Common myeloid progenitor, CD34-positive (primary cell): Measurements from ENCODE around the gene PSD4.

Experiments
- CTCF ChIA-PET: fragments of 350-600 bp; sonication (Branson Sonifier 250); formaldehyde crosslinking; loops from one replicate; lab custom pipeline; 2021; ENCODE audit warnings: antibody characterized with exemption; lab: Charles Lee
- POLR2A ChIA-PET: fragments of 350-600 bp; sonication (Branson Sonifier 250); formaldehyde crosslinking; loops from one replicate; lab custom pipeline; 2021; ENCODE audit warnings: antibody characterized with exemption; lab: Charles Lee
- DNase-seq, 3 donors: peaks; one replicate each; pipeline versions ENCODE4 v3.0.0 to v3.0.0-alpha.2; 2013
- H3K27ac ChIP-seq, 2 experiments: 1 replicate in 1 of 2; 2 replicates in 1 of 2; pipeline ENCODE4 v1.7.0; 2013; ENCODE audit warnings: inconsistent platforms in 2 of 2, low read length in 2 of 2, mild to moderate bottlenecking in 2 of 2, low read depth in 1 of 2, moderate library complexity in 1 of 2; ENCODE audit not compliant: severe bottlenecking in 2 of 2, insufficient read depth in 1 of 2, poor library complexity in 1 of 2
- H3K27me3 ChIP-seq, 5 experiments: replicated peaks in 2 of 5; 1 replicate in 3 of 5; 2 replicates in 2 of 5; pipeline versions ENCODE4 v1.6.1 to v1.7.0; 2013; ENCODE audit warnings: low read length in 4 of 5, mild to moderate bottlenecking in 2 of 5, moderate library complexity in 2 of 5, inconsistent platforms in 1 of 5; ENCODE audit not compliant: insufficient read depth in 5 of 5, control insufficient read depth in 4 of 5
- H3K36me3 ChIP-seq, 4 experiments: 1 replicate in 2 of 4; 2 replicates in 2 of 4; pipeline versions ENCODE4 v1.6.1 to v1.7.0; 2013; ENCODE audit warnings: low read length in 3 of 4, control low read depth in 1 of 4, mild to moderate bottlenecking in 1 of 4; ENCODE audit not compliant: control insufficient read depth in 4 of 4, insufficient read depth in 4 of 4
- H3K4me1 ChIP-seq, 4 experiments: 1 replicate in 3 of 4; 2 replicates in 1 of 4; pipeline versions ENCODE4 v1.6.1 to v1.7.1; 2013; ENCODE audit warnings: low read length in 3 of 4, mild to moderate bottlenecking in 3 of 4, control low read depth in 1 of 4, inconsistent platforms in 1 of 4, moderate library complexity in 1 of 4; ENCODE audit not compliant: control insufficient read depth in 4 of 4, insufficient read depth in 4 of 4; ENCODE audit errors: control extremely low read depth in 1 of 4
- H3K4me3 ChIP-seq, 7 experiments: 1 replicate in 4 of 7; 2 replicates in 3 of 7; pipeline versions ENCODE4 v1.5.1 to v1.7.0; 2013; ENCODE audit warnings: mild to moderate bottlenecking in 7 of 7, low read length in 6 of 7, moderate library complexity in 6 of 7, inconsistent platforms in 2 of 7, low read depth in 2 of 7, control low read depth in 1 of 7; ENCODE audit not compliant: insufficient read depth in 4 of 7, control insufficient read depth in 1 of 7; ENCODE audit errors: extremely low read depth in 1 of 7
- H3K9me3 ChIP-seq, 5 experiments: 1 replicate in 4 of 5; 2 replicates in 1 of 5; pipeline versions ENCODE4 v1.6.1 to v1.7.1; 2013; ENCODE audit warnings: low read length in 4 of 5, mild to moderate bottlenecking in 2 of 5, inconsistent platforms in 1 of 5, low read depth in 1 of 5, moderate library complexity in 1 of 5; ENCODE audit not compliant: control insufficient read depth in 4 of 5, insufficient read depth in 2 of 5; ENCODE audit errors: control extremely low read depth in 1 of 5
- WGBS: methylation state at CpG from one replicate; pipeline ENCODE4 v1.1.5; 2013; ENCODE audit not compliant: insufficient coverage; 5-methylcytosine and 5-hydroxymethylcytosine counted together

Gene PSD4

GRCh38 chr2:113214141-113214540 is 40.4 kb downstream of the PSD4 start:
- ChIA-PET POLR2A (no interaction called here), CTCF (interaction anchor here (1.0 to 8.3 kb wide), 2 partner anchors 12 to 37 kb away, joined by 3 to 96 read pairs; no protein-coding TSS in a partner anchor)
- Histone ChIP-seq H3K4me1 (peaks cover 8 to 50% (median 49%) of the 10 kb centered on the region in 4 experiments), H3K36me3 (no peaks in the 10 kb centered on the region), H3K27ac (no peak overlapping the region), H3K9me3 (no peaks in the 10 kb centered on the region), H3K27me3 (no peaks in the 10 kb centered on the region), H3K4me3 (no peak overlapping the region)
- no peak for DNase-seq
- no CpG with 5 or more reads among the region's 4 CpGs for WGBS

DNA sequence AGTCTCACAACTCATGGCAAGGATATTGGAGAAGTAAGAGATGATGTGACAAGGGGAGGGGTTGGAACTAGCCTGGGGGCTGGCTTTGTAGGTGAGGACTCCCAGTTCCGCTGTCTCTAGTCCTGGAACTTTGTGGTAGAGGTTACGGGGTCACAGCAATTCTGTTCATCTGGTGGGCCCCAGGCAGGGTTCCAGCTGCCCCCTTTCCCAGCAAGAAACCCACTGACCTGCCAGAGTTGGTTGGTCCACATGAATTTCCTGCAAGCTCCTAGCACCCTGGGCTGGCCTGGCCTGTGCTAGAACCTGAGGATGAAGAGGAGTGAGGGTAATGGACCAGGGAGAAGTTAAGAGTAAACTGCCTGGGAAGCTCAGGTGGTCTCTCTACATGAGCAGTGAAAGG is 41.3 kb downstream of the PSD4 start:
- Histone ChIP-seq H3K27me3 (no peaks in the 10 kb centered on the region), H3K9me3 (no peaks in the 10 kb centered on the region), H3K36me3 (no peaks in the 10 kb centered on the region), H3K27ac (no peak overlapping the region), H3K4me3 (no peak overlapping the region), H3K4me1 (peaks cover 8 to 59% (median 58%) of the 10 kb centered on the region in 4 experiments)
- DNase-seq = no peak
- ChIA-PET POLR2A (no interaction called here), CTCF (interaction anchor here (3.5 to 8.3 kb wide), 2 partner anchors 13 to 33 kb away, joined by 17 to 96 read pairs; no protein-coding TSS in a partner anchor)
- no CpG with 5 or more reads among the region's 2 CpGs for WGBS

DNA sequence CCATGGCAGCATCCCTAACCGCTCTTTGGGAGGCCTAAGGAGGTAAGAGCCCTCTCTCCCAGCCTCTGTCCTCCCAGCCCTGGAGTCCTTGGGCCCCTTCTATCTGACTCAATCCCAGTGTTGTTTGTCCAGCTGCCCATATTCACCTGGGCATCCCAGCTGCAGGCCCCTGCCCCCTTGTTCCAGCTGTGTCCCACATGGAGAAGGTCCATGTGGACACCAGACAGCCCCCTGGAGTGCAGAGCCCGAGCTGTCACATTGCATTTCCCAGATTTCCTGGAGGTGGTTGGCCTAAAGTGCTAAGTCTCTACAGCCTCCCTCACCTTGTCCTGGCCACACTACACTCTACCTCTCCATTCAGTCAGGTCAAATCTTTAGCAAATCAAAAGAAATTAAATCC is 42.5 kb downstream of the PSD4 start:
- WGBS = 89% methylated on average over 2 of the region's 2 CpGs
- POLR2A ChIA-PET = no interaction called here

GRCh38 chr2:113216891-113217454 is 43.2 kb downstream of the PSD4 start:
- Histone ChIP-seq H3K27me3 (no peaks in the 10 kb centered on the region), H3K36me3 (no peaks in the 10 kb centered on the region), H3K4me1 (peaks cover 19 to 75% (median 72%) of the 10 kb centered on the region in 4 experiments), H3K4me3 (peak overlapping the region in 3 of 7 experiments; percentile 29 to 39 (median 37)), H3K27ac (no peak overlapping the region), H3K9me3 (no peaks in the 10 kb centered on the region)
- POLR2A ChIA-PET = no interaction called here
- 45% methylated on average over 5 of the region's 6 CpGs for WGBS
- no peak for DNase-seq
- CTCF ChIA-PET = interaction anchor here (0.8 to 8.3 kb wide), 16 partner anchors 11 to 174 kb away, joined by 3 to 96 read pairs (median 4); no protein-coding TSS in a partner anchor

More for the DNA sequence above, 42.5 kb downstream of the PSD4 start:
- no peaks in the 10 kb centered on the region for H3K9me3 ChIP-seq
- CTCF ChIA-PET = interaction anchor here (0.9 to 8.3 kb wide), 10 partner anchors 12 to 160 kb away, joined by 3 to 96 read pairs (median 6); no protein-coding TSS in a partner anchor
- no peak overlapping the region for H3K4me3 ChIP-seq
- no peaks in the 10 kb centered on the region for H3K27me3 ChIP-seq
- H3K36me3 ChIP-seq = no peaks in the 10 kb centered on the region
- DNase-seq = no peak
- no peak overlapping the region for H3K27ac ChIP-seq
- H3K4me1 ChIP-seq = peaks cover 13 to 72% (median 70%) of the 10 kb centered on the region in 4 experiments

GRCh38 chr2:113217455-113218282 is 43.9 kb downstream of the PSD4 start:
- Histone ChIP-seq H3K4me3 (peak overlapping the region in 4 of 7 experiments; percentile 29 to 39 (median 36)), H3K36me3 (no peaks in the 10 kb centered on the region), H3K27ac (no peak overlapping the region), H3K9me3 (no peaks in the 10 kb centered on the region), H3K27me3 (no peaks in the 10 kb centered on the region), H3K4me1 (peaks cover 19 to 71% (median 67%) of the 10 kb centered on the region in 4 experiments)
- WGBS = 32% methylated on average over 13 of the region's 15 CpGs
- CTCF ChIA-PET = interaction anchor here (0.8 to 8.3 kb wide), 14 partner anchors 13 to 173 kb away, joined by 3 to 96 read pairs (median 6); no protein-coding TSS in a partner anchor
- POLR2A ChIA-PET = interaction anchor here (0.5 kb wide), 1 partner anchor 43 kb away, joined by 3 read pairs; no protein-coding TSS in a partner anchor
- DNase-seq = peak; percentile 73 to 93 (median 90)

- H3K27ac ChIP-seq = no peak overlapping the region
- no peaks in the 10 kb centered on the region for H3K36me3 ChIP-seq
- no peaks in the 10 kb centered on the region for H3K9me3 ChIP-seq
- no peak for DNase-seq
- ChIA-PET CTCF (interaction anchor here (1.0 to 8.3 kb wide), 10 partner anchors 12 to 172 kb away, joined by 3 to 96 read pairs (median 14); no protein-coding TSS in a partner anchor), POLR2A (interaction anchor here (0.5 kb wide), 1 partner anchor 44 kb away, joined by 3 read pairs; no protein-coding TSS in a partner anchor)
- 90% methylated on average over 4 of the region's 8 CpGs for WGBS
- H3K4me1 ChIP-seq = peaks cover 19 to 66% (median 62%) of the 10 kb centered on the region in 4 experiments
- H3K27me3 ChIP-seq = no peaks in the 10 kb centered on the region
- H3K4me3 ChIP-seq = peak overlapping the region in 4 of 7 experiments; percentile 12 to 36 (median 15)
Measured at GRCh38 chr2:113218283-113219091, 44.7 kb downstream of the PSD4 start.
